Measurements from ENCODE around the gene JMJD1C. TPM values are rescaled to one million over a fixed set of nuclear protein-coding genes. Genes with fewer than 3 reads are reported as not detected.

Gene JMJD1C
- total RNA-seq, 6 experiments from 2014 or later, result 29.6 to 53.3 (median 38.2) TPM

DNA sequence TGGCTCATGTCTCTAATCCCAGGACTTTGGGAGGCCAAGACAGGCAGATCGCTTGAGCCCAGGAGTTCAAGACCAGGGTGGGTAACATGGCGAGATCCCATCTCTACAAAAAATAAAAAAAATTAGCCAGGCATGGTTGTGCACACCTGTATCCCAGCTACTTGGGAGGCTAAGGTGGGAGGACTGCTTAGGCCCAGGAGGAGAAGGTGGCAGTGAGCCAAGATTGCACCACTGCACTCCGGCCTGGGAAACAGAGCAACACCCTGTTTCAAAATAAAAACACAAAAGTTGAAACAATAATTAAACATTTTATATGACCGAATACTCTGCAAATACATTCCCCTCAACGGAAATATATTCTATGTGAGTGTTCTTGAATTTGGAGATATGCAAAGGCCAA, 40.3 kb downstream of the JMJD1C start:
- no peaks in the 10 kb centered on the region for H3K27me3 ChIP-seq
- intact Hi-C loops (cut with DNase I), result no loop called here
- DNase-seq (peak; percentile 39 to 60 (median 53)), ATAC-seq (peak; percentile 29 to 68 (median 37))
- no peak overlapping the region for H3K27ac ChIP-seq
- no peaks in the 10 kb centered on the region for H3K36me3 ChIP-seq
- H3K4me1 ChIP-seq, result no peaks in the 10 kb centered on the region
- WGBS (ENCODE audit: insufficient coverage, low coverage, low lambda C conversion rate, missing lambda C conversion rate), result 26% methylated on average over 3 of the region's 5 CpGs
- H3K4me3 ChIP-seq, result no peak overlapping the region
- TF ChIP-seq CTCF (IDR thresholded peaks at IDR 0.05), result no peak
- TF ChIP-seq POLR2A (IDR thresholded peaks at IDR 0.05), result no peak
- no peaks in the 10 kb centered on the region for H3K9me3 ChIP-seq

DNA sequence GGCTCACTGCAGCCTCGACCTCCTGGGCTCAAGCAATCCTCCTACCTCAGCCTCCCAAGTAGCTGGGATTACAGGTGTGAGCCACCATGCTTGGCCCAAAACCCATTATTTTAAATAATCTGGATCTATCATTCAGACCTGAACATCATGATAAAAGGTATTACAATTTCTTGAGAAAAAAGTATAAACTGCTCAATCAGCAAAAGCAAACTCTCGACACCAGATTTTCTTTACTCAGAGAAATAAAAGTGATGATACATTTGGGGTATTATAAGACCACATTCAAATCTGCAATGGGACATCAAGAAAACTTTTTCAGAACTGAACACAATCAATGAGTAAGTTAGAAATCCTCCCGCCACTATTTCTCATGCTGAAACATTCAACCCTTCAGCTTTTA, 41.2 kb downstream of the JMJD1C start:
- DNase-seq (no peak), ATAC-seq (no peak)
- H3K4me3 ChIP-seq, result no peak overlapping the region
- TF ChIP-seq POLR2A (IDR thresholded peaks at IDR 0.05) (no peak), CTCF (IDR thresholded peaks at IDR 0.05) (no peak)
- H3K27ac ChIP-seq, result no peak overlapping the region
- WGBS (ENCODE audit: insufficient coverage, low coverage, low lambda C conversion rate, missing lambda C conversion rate), result 86% methylated on average over 2 of the region's 3 CpGs
- no peaks in the 10 kb centered on the region for H3K36me3 ChIP-seq
- no peaks in the 10 kb centered on the region for H3K9me3 ChIP-seq
- no peaks in the 10 kb centered on the region for H3K27me3 ChIP-seq
- intact Hi-C loops (cut with DNase I), result no loop called here
- H3K4me1 ChIP-seq, result no peaks in the 10 kb centered on the region

DNA sequence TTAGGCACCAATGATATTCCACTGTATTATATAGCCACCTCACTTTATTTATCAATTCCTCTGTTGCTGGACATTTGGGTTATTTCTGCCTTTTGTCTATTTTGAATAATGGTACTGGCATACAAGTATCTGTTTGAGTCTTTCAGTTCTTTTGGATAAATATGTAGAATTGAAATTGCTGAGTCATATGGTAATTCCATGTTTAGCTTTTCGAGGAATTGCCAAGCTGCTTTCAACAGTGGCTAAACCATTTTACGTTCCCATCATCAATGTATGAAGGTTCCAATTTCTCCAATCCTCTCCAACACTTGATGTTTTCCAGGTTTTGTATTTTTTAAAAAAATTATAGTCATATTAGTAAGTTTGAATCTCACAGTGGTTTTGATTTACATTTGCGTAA, 42.3 kb downstream of the JMJD1C start:
- intact Hi-C loops (cut with DNase I), result no loop called here
- Histone ChIP-seq H3K36me3 (no peaks in the 10 kb centered on the region), H3K27me3 (no peaks in the 10 kb centered on the region), H3K4me1 (no peaks in the 10 kb centered on the region), H3K9me3 (no peaks in the 10 kb centered on the region), H3K27ac (no peak overlapping the region), H3K4me3 (no peak overlapping the region)
- no peak for TF ChIP-seq POLR2A (IDR thresholded peaks at IDR 0.05)
- TF ChIP-seq CTCF (IDR thresholded peaks at IDR 0.05), result no peak
- ATAC-seq (no peak), DNase-seq (no peak)
- WGBS (ENCODE audit: insufficient coverage, low coverage, low lambda C conversion rate, missing lambda C conversion rate), result 71% methylated on average over 3 of the region's 3 CpGs

DNA sequence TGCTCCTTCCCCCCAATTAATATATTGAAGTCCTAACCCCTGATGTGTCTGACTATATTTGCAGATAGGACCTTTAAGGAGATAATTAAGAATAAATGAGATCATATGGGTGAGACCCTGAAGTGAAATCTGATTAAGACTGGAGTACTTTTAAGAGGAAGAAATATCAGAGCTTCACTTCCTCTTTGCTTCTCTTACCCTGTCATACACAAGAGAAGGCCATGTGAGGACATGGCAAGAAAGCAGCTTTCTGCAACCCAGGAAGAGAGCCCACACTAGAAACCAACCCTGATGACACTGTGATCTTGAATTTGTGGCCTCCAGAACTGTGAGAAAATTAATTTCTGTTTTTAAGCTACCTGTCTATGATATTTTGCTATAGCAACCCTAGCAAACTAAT, 44.2 kb downstream of the JMJD1C start:
- TF ChIP-seq CTCF (IDR thresholded peaks at IDR 0.05) (no peak), POLR2A (IDR thresholded peaks at IDR 0.05) (no peak)
- DNase-seq (no peak), ATAC-seq (peak; percentile 64 to 76 (median 69))
- H3K36me3 ChIP-seq, result no peaks in the 10 kb centered on the region
- H3K27ac ChIP-seq, result no peak overlapping the region
- intact Hi-C loops (cut with DNase I), result no loop called here
- H3K9me3 ChIP-seq, result no peaks in the 10 kb centered on the region
- H3K4me1 ChIP-seq, result peaks cover 0 to 7% (median 0%) of the 10 kb centered on the region in 4 donors
- H3K27me3 ChIP-seq, result no peaks in the 10 kb centered on the region
- H3K4me3 ChIP-seq, result no peak overlapping the region

DNA sequence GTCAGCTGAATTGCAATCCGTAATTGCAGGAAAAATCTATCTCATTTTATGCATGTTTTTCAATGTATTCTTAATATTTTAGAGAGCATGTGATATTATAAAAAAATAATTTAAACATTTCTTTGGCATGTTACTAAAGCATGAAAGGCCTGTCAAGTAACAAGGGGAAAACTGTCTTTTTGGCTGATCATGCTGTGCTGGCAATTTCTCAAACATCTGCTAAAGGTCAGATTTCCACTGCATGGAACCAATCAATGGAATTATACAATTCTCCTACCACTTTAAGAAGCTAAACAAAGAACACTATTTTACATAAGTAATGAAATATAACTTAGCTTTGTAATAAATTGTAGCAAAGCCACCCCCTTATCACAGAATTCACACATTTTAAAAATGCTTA, 49.4 kb downstream of the JMJD1C start:
- Histone ChIP-seq H3K9me3 (no peaks in the 10 kb centered on the region), H3K4me1 (peaks cover 0 to 15% (median 0%) of the 10 kb centered on the region in 4 donors), H3K4me3 (no peak overlapping the region), H3K27me3 (no peaks in the 10 kb centered on the region), H3K36me3 (no peaks in the 10 kb centered on the region), H3K27ac (no peak overlapping the region)
- intact Hi-C loops (cut with DNase I), result no loop called here
- no peak for TF ChIP-seq CTCF (IDR thresholded peaks at IDR 0.05)
- no peak for TF ChIP-seq POLR2A (IDR thresholded peaks at IDR 0.05)
- 74% methylated on average over 1 of the region's 1 CpG for WGBS (ENCODE audit: insufficient coverage, low coverage, low lambda C conversion rate, missing lambda C conversion rate)
- peak in 3 of 4 donors; percentile 29 to 57 (median 50) for ATAC-seq
- DNase-seq, result no peak
